CD4-positive, alpha-beta T cell treated with Interleukin-15 for 4 hours (primary cell): ENCODE results near the gene PPIL3.

Source experiments
- DNase-seq: peaks from one replicate; pipeline ENCODE4 v3.0.0-alpha.2; 2020; ENCODE audit warnings: low spot score

PPIL3 gene

GRCh38 chr2:200860092-200860795, 28.6 kb downstream of the PPIL3 start:
- no peak for DNase-seq

GRCh38 chr2:200856806-200857205, 32.1 kb downstream of the PPIL3 start:
- no peak for DNase-seq

- no peak for DNase-seq
These were observed 36.3 kb downstream of the PPIL3 start for GRCh38 chr2:200852605-200853004.

GRCh38 chr2:200851398-200852248, 37.3 kb downstream of the PPIL3 start:
- DNase-seq = no peak

- no peak for DNase-seq
These were observed 38.2 kb downstream of the PPIL3 start for GRCh38 chr2:200850512-200851256.

- DNase-seq = no peak
These were observed 40.9 kb downstream of the PPIL3 start for GRCh38 chr2:200847939-200848338.

GRCh38 chr2:200847269-200847668, 41.6 kb downstream of the PPIL3 start:
- DNase-seq = no peak

- DNase-seq = no peak
These were observed 43.1 kb downstream of the PPIL3 start for GRCh38 chr2:200845669-200846325.

GRCh38 chr2:200845194-200845593, 43.7 kb downstream of the PPIL3 start:
- no peak for DNase-seq

GRCh38 chr2:200843993-200844948, 44.6 kb downstream of the PPIL3 start:
- no peak for DNase-seq

GRCh38 chr2:200839513-200839912, 49.4 kb downstream of the PPIL3 start:
- DNase-seq = no peak

- DNase-seq = no peak
These were observed 54.2 kb downstream of the PPIL3 start for GRCh38 chr2:200834701-200835100.

GRCh38 chr2:200829258-200829655, 59.6 kb downstream of the PPIL3 start:
- no peak for DNase-seq

GRCh38 chr2:200828572-200829257, 60.2 kb downstream of the PPIL3 start:
- DNase-seq = no peak

- no peak for DNase-seq
These were observed 60.8 kb downstream of the PPIL3 start for GRCh38 chr2:200828104-200828503.

GRCh38 chr2:200821686-200822245, 67.1 kb downstream of the PPIL3 start:
- no peak for DNase-seq
